Breast epithelium (tissue), 3 donors: ENCODE measurements around the gene COL26A1.

Experiments
- CTCF ChIP-seq, 3 donors: fragments of 450-650 bp; IDR thresholded peaks; one replicate each; pipeline ENCODE4 v1.5.1; 2016 to 2017; ENCODE audit warnings: antibody characterized with exemption in 3 of 3, mild to moderate bottlenecking in 3 of 3, moderate library complexity in 3 of 3
- POLR2A ChIP-seq: fragments of 450-650 bp; IDR thresholded peaks from one replicate; pipeline ENCODE4 v1.6.1; 2016; ENCODE audit warnings: antibody characterized with exemption, mild to moderate bottlenecking, moderate library complexity
- POLR2AphosphoS5 ChIP-seq, 3 donors: sonication (generic); formaldehyde crosslinking; IDR thresholded peaks; one replicate each; pipeline ENCODE4 v1.6.1; 2017; ENCODE audit warnings: antibody characterized with exemption in 3 of 3

GRCh38 chr7:101436857-101437576 is 74.3 kb downstream of the COL26A1 start:
- TF ChIP-seq POLR2AphosphoS5 (IDR thresholded peaks at IDR 0.05) (no peak), CTCF (IDR thresholded peaks at IDR 0.05) (no peak), POLR2A (no peak)
